ENCODE data around the gene CNGB1.

DNA sequence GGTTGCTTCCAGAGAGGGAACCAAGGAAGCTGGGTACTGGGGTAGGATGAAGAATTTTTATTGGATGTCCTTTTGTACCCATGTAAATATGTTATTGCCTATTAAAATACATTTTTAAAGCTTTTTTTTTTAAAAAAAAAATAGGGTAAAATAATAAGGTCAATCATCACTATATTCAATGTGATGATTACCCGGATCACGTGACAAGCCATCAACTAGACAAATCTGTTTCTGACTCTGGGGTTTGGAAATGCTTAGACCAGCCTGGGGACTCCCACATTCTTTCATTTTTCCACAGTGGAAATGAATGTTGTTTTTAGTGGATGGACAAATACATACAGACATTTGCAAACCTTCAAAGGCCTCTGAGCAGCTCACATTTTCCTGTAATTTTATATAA, 88.7 kb downstream of the CNGB1 start:
- TF ChIP-seq, protein P1, sequence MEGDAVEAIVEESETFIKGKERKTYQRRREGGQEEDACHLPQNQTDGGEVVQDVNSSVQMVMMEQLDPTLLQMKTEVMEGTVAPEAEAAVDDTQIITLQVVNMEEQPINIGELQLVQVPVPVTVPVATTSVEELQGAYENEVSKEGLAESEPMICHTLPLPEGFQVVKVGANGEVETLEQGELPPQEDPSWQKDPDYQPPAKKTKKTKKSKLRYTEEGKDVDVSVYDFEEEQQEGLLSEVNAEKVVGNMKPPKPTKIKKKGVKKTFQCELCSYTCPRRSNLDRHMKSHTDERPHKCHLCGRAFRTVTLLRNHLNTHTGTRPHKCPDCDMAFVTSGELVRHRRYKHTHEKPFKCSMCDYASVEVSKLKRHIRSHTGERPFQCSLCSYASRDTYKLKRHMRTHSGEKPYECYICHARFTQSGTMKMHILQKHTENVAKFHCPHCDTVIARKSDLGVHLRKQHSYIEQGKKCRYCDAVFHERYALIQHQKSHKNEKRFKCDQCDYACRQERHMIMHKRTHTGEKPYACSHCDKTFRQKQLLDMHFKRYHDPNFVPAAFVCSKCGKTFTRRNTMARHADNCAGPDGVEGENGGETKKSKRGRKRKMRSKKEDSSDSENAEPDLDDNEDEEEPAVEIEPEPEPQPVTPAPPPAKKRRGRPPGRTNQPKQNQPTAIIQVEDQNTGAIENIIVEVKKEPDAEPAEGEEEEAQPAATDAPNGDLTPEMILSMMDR (IDR thresholded peaks at IDR 0.05; ENCODE audit: poor library complexity): no peak
- TF ChIP-seq EZH2phosphoT487 (IDR thresholded peaks at IDR 0.05; ENCODE audit: low read depth, severe bottlenecking, unreplicated experiment) (no peak), EZH2 (IDR thresholded peaks at IDR 0.05; ENCODE audit: borderline replicate concordance) (no peak)
